NCI-H1417 treated with DMSO at 0.1 percent for 48 hours (cell line): Measurements from ENCODE around the gene ZNF528.
A peak's percentile ranks its signal among the peaks of the same experiment; 100 is the strongest.

Source experiments
- DNase-seq: peaks from one replicate; lab custom pipeline; 2025; lab: John Stamatoyannopoulos, UW

Gene ZNF528

GRCh38 chr19:52397310-52398080 is at the start of gene ZNF528:
Gene ZNF528, plus strand, starts transcription at chr19:52397849. Its CDS starts 4,165 bp downstream, at chr19:52402014.
- DNase-seq, result no peak

GRCh38 chr19:52351512-52351911 is 46.1 kb upstream of the ZNF528 start:
- no peak for DNase-seq

- DNase-seq, result no peak
Measured at GRCh38 chr19:52366414-52366824, 31.2 kb upstream of the ZNF528 start.

GRCh38 chr19:52369559-52370340 is 27.9 kb upstream of the ZNF528 start, which contains the start of gene ZNF880:
Gene ZNF880, plus strand, starts transcription at chr19:52369923. Its CDS starts 43 bp downstream, at chr19:52369966.
- DNase-seq, result peak; percentile 67

- no peak for DNase-seq
Measured at GRCh38 chr19:52370341-52370710, 27.3 kb upstream of the ZNF528 start.

GRCh38 chr19:52391135-52391534 is 6.5 kb upstream of the ZNF528 start:
- no peak for DNase-seq

- no peak for DNase-seq
Measured at GRCh38 chr19:52398081-52398441, 412 bp downstream of the ZNF528 start.

GRCh38 chr19:52410276-52410675 is 12.6 kb downstream of the ZNF528 start:
- DNase-seq, result no peak

- no peak for DNase-seq
Measured at GRCh38 chr19:52415711-52416110, 18.1 kb downstream of the ZNF528 start.

- DNase-seq, result no peak
Measured at GRCh38 chr19:52428937-52429336, 31.3 kb downstream of the ZNF528 start, which contains the start of gene ZNF534. Gene ZNF534, plus strand, starts transcription at chr19:52429148. Its CDS starts 2,327 bp downstream, at chr19:52431475.

- DNase-seq, result no peak
Measured at GRCh38 chr19:52442179-52442578, 44.5 kb downstream of the ZNF528 start.

- DNase-seq, result no peak
Measured at GRCh38 chr19:52444506-52444905, 46.9 kb downstream of the ZNF528 start.

GRCh38 chr19:52451241-52451640 is 53.6 kb downstream of the ZNF528 start:
- no peak for DNase-seq

- no peak for DNase-seq
Measured at GRCh38 chr19:52453324-52454094, 55.9 kb downstream of the ZNF528 start, which contains the start of gene ZNF578. Gene ZNF578, plus strand, starts transcription at chr19:52453553. Its CDS starts 48,293 bp downstream, at chr19:52501846.

GRCh38 chr19:52464798-52465470 is 67.3 kb downstream of the ZNF528 start:
- DNase-seq, result no peak
